Mesodermal cell (in vitro differentiated cells): ENCODE results near the gene KLHL33.

Source experiments
- H3K27ac ChIP-seq: 2 replicates; pipeline ENCODE4 v1.7.0; 2013; ENCODE audit warnings: mild to moderate bottlenecking, low read depth, low read length, moderate library complexity; ENCODE audit not compliant: severe bottlenecking
- H3K36me3 ChIP-seq: 2 replicates; pipeline ENCODE4 v1.7.1; 2013; ENCODE audit warnings: mild to moderate bottlenecking, low read length, moderate library complexity; ENCODE audit not compliant: control insufficient read depth, insufficient read depth
- H3K4me1 ChIP-seq: one replicate; pipeline ENCODE4 v1.7.1; 2013; ENCODE audit warnings: mild to moderate bottlenecking, low read length; ENCODE audit not compliant: insufficient read depth, control insufficient read depth, poor library complexity, severe bottlenecking
- H3K4me3 ChIP-seq: 2 replicates; pipeline ENCODE4 v1.7.0; 2013; ENCODE audit warnings: low read length, control low read depth, mild to moderate bottlenecking; ENCODE audit not compliant: insufficient read depth, poor library complexity, severe bottlenecking; ENCODE audit errors: extremely low read depth
- H3K9me3 ChIP-seq: 2 replicates; pipeline ENCODE4 v1.7.1; 2013; ENCODE audit warnings: mild to moderate bottlenecking, low read length, moderate library complexity; ENCODE audit not compliant: control insufficient read depth
- WGBS, 2 experiments: methylation state at CpG; one replicate each; pipeline ENCODE4 v1.1.5; 2013; ENCODE audit warnings: missing lambda C conversion rate in 2 of 2; ENCODE audit not compliant: insufficient coverage in 2 of 2; 5-methylcytosine and 5-hydroxymethylcytosine counted together

Gene KLHL33

DNA sequence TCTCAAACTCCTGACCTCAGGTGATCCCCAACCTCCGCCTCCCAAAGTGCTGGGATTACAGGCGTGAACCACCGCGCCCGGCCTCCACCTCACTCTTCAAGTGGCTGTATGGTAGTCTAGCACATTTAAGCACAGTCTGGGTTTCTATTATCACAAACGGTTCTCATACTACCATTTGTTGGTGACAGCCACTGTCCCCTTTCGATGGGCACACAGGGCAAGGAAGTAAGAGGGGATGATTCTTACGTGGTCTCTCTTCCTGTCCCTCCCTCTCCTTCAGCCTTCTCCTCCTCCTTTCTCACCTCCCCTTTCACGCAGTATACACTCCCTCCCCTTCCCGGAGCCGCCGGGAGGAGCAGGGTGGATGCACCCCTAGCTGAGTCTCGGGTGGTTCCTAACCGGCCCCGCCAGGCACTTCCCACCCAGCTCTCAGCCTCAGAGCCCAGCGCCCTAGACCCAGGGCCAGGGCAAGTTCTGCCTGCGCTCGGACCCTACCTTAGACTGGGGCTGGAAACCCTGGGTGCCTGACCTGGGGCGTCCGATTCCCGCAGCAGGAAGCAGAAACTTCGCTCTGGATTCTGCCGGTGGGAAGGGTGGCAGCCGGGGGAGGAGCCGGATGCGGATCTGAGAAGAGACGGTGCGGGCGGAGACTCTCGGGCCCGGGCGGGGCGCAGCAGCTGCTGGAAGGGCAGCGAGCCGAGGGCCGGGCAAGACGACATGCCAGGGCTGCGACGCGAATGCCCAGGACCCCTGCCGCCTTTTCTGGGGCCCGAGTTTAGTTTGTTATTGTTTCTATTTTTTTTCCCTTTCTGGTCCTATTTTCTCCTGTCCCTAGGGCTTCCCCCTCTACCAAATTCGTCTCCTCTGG is 22.9 kb downstream of the KLHL33 start, which contains the start of gene TEP1:
TEP1 (minus strand) TSS at position 626 of the 868 bp plus-strand sequence. CDS start 5,062 bp downstream, outside the sequence.
- WGBS, 2 experiments: 0 to 1% methylated on average over 24 to 33 of the region's 43 CpGs
- H3K36me3 ChIP-seq: peaks cover 3% of the 10 kb centered on the region
- peak within 1 kb of the TSS; percentile 88 for H3K4me3 ChIP-seq
- H3K9me3 ChIP-seq: no peaks in the 10 kb centered on the region
- peak within 1 kb of the TSS; percentile 91 for H3K27ac ChIP-seq
- H3K4me1 ChIP-seq: no peaks in the 10 kb centered on the region

DNA sequence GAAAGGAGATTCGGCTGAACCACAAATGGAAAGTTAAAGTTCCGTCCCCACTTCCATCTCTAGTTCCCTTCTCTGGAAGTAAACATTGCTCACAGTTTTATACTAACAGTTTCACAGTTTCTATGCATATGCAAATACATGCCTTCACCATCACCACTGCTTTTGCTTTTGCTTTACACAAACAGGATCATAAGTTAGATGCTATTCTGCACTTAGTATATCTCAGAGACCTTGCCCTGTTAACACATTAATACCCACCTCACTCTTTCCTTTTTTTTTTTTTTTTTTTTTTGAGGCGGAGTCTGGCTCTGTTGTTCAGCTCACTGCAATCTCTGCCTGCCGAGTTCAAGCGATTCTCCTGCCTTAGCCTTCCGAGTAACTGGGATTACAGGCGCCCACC is 23.6 kb downstream of the KLHL33 start:
- peaks cover 10% of the 10 kb centered on the region for H3K36me3 ChIP-seq
- no peaks in the 10 kb centered on the region for H3K4me1 ChIP-seq
- WGBS, 2 experiments: 28 to 58% methylated on average over 2 to 3 of the region's 7 CpGs
- H3K9me3 ChIP-seq: no peaks in the 10 kb centered on the region
- peak overlapping the region; percentile 91 for H3K27ac ChIP-seq
- peak overlapping the region; percentile 88 for H3K4me3 ChIP-seq

GRCh38 chr14:20409226-20409625 is 26.7 kb downstream of the KLHL33 start:
- Histone ChIP-seq H3K9me3 (no peaks in the 10 kb centered on the region), H3K36me3 (peaks cover 41% of the 10 kb centered on the region), H3K4me1 (no peaks in the 10 kb centered on the region), H3K4me3 (no peak overlapping the region), H3K27ac (no peak overlapping the region)
- 80 to 83% methylated on average over 1 to 2 of the region's 2 CpGs for WGBS, 2 experiments

GRCh38 chr14:20403521-20403920 is 32.4 kb downstream of the KLHL33 start:
- Histone ChIP-seq H3K27ac (no peak overlapping the region), H3K4me1 (peaks cover 6% of the 10 kb centered on the region), H3K4me3 (no peak overlapping the region), H3K36me3 (peaks cover 91% of the 10 kb centered on the region), H3K9me3 (no peaks in the 10 kb centered on the region)
- 93 to 94% methylated on average over 8 to 10 of the region's 11 CpGs for WGBS, 2 experiments

GRCh38 chr14:20400965-20401593 is 34.9 kb downstream of the KLHL33 start:
- 97 to 99% methylated on average over 6 of the region's 10 CpGs for WGBS, 2 experiments
- Histone ChIP-seq H3K9me3 (no peaks in the 10 kb centered on the region), H3K36me3 (peaks cover 86% of the 10 kb centered on the region), H3K4me1 (peaks cover 6% of the 10 kb centered on the region), H3K27ac (no peak overlapping the region), H3K4me3 (no peak overlapping the region)

- peaks cover 6% of the 10 kb centered on the region for H3K4me1 ChIP-seq
- no peak overlapping the region for H3K27ac ChIP-seq
- H3K36me3 ChIP-seq: peaks cover 86% of the 10 kb centered on the region
- no peak overlapping the region for H3K4me3 ChIP-seq
- no CpG with 5 or more reads among the region's 1 CpG for whole genome bisulfite sequencing, 2 experiments
- no peaks in the 10 kb centered on the region for H3K9me3 ChIP-seq
Measured at GRCh38 chr14:20400589-20400964, 35.4 kb downstream of the KLHL33 start.

- H3K9me3 ChIP-seq: no peaks in the 10 kb centered on the region
- H3K27ac ChIP-seq: no peak overlapping the region
- 86 to 88% methylated on average over 1 of the region's 3 CpGs for WGBS, 2 experiments
- peaks cover 6% of the 10 kb centered on the region for H3K4me1 ChIP-seq
- peaks cover 83% of the 10 kb centered on the region for H3K36me3 ChIP-seq
- H3K4me3 ChIP-seq: no peak overlapping the region
Measured at GRCh38 chr14:20397511-20397910, 38.5 kb downstream of the KLHL33 start.

DNA sequence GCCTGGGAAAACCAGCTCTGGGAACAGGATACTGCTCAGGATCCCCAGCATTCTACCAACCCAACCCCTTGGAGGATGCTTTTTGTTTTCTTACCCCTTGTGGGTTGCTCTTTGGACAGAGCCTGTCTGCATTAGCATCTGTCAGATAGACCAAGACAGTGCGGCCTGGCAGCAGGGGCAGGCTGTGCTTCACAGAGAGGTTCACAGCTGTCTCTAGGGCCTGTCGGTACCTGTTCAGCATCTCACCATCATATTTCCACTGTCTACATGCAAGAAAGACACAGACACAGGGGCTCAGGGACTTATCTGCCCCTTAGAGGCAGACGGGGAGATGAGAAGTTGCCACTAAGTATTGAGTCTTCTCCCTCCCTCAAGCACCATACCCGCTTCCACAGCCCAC is 44.5 kb downstream of the KLHL33 start:
- Histone ChIP-seq H3K4me3 (no peak overlapping the region), H3K27ac (no peak overlapping the region), H3K36me3 (peaks cover 90% of the 10 kb centered on the region), H3K4me1 (no peaks in the 10 kb centered on the region), H3K9me3 (no peaks in the 10 kb centered on the region)
- 90 to 96% methylated on average over 2 of the region's 4 CpGs for WGBS, 2 experiments

DNA sequence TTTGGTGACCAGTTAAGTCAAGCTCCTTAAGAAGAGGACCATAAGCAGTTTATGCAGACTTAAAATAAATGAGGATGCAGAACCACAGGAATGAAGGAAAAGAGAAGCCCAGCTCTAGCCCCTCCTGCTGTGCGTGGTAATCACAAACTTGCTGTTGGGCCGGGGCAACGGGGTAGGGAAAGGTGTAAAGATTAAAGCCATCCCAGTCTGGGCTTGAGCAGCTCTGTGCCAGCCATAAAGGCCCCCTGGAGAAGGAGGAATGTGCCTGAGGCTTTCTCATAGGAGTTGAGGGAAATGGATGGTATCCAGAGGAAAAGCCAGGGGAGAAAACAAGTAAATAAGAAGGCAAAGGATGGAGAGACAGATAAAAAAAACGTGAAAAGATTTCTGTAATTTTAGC is 47.8 kb downstream of the KLHL33 start:
- Histone ChIP-seq H3K4me3 (no peak overlapping the region), H3K27ac (no peak overlapping the region), H3K36me3 (peaks cover 93% of the 10 kb centered on the region), H3K4me1 (no peaks in the 10 kb centered on the region), H3K9me3 (no peaks in the 10 kb centered on the region)
- 39 to 52% methylated on average over 3 to 4 of the region's 4 CpGs for WGBS, 2 experiments

DNA sequence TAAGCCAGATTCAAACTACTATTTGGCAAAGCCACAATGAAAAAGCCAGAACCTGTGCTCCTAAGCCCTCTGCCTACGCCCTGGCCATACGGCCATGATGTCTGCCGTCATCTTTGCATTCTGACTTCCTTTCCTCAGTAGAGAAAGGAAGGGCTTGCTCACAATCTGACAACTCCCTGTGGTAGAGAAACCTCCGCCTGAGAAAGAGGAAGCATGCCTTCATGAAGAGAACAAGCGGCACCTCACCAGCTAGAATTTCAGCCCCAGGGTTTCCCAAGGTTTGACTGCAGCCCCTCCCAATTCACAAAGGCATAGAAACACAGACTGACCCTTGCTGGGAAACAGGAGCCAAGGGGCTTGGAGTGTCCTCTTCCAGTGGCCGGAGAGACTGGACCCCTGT is 48.4 kb downstream of the KLHL33 start:
- Histone ChIP-seq H3K4me3 (no peak overlapping the region), H3K4me1 (no peaks in the 10 kb centered on the region), H3K36me3 (peaks cover 94% of the 10 kb centered on the region), H3K9me3 (no peaks in the 10 kb centered on the region), H3K27ac (no peak overlapping the region)
- WGBS, 2 experiments: 88 to 91% methylated on average over 5 to 6 of the region's 6 CpGs
